Heart right ventricle (tissue), 16 donors: Measurements from ENCODE around the gene FANCE. TPM values are rescaled to one million over a fixed set of nuclear protein-coding genes. Genes with fewer than 3 reads are reported as not detected.

Experiments used
- ATAC-seq, 8 donors: fragments of 200-7000 bp; cut with Tn5 transposase; one replicate each; pipeline ENCODE4 v1.9.1; 2020; ENCODE audit warnings: mild to moderate bottlenecking in 8 of 8, moderate library complexity in 8 of 8, moderate number of reproducible peaks in 1 of 8
- DNase-seq, 2 donors: peaks; one replicate each; pipeline ENCODE4 v3.0.0-alpha.2; 2020
- H3K27ac ChIP-seq, 10 donors: fragments of 200-600 bp; sonication (generic) in 2 of 10; one replicate each; pipeline versions ENCODE4 v1.5.0 to v1.8.0; 2020 to 2022; ENCODE audit warnings: mild to moderate bottlenecking in 3 of 10
- H3K27me3 ChIP-seq, 7 donors: fragments of 200-600 bp; one replicate each; pipeline ENCODE4 v1.8.0; 2021 to 2022; ENCODE audit warnings: mild to moderate bottlenecking in 2 of 7
- H3K36me3 ChIP-seq, 9 donors: fragments of 200-600 bp; sonication (generic) in 1 of 9; one replicate each; pipeline versions ENCODE4 v1.5.0 to v1.8.0; 2020 to 2022; ENCODE audit warnings: mild to moderate bottlenecking in 2 of 9
- H3K4me1 ChIP-seq, 9 donors: fragments of 200-600 bp; sonication (generic) in 1 of 9; one replicate each; pipeline versions ENCODE4 v1.5.0 to v1.8.0; 2020 to 2022; ENCODE audit warnings: mild to moderate bottlenecking in 4 of 9
- H3K4me3 ChIP-seq, 10 donors: fragments of 200-600 bp; sonication (generic) in 2 of 10; one replicate each; pipeline versions ENCODE4 v1.5.0 to v1.8.0; 2020 to 2022; ENCODE audit warnings: mild to moderate bottlenecking in 7 of 10, moderate library complexity in 2 of 10
- H3K9me3 ChIP-seq, 11 donors: fragments of 200-600 bp in 10 of 11; sonication (generic) in 2 of 11; one replicate each; pipeline versions ENCODE4 v1.5.0 to v1.8.0; 2013 to 2022; ENCODE audit warnings: mild to moderate bottlenecking in 2 of 11, control low read depth in 1 of 11, moderate library complexity in 1 of 11
- CTCF ChIP-seq, 9 donors: fragments of 200-600 bp; sonication (generic) in 2 of 9; IDR thresholded peaks; one replicate each; pipeline versions ENCODE4 v1.5.0 to v1.8.0; 2021 to 2022; ENCODE audit warnings: antibody characterized with exemption in 9 of 9, mild to moderate bottlenecking in 5 of 9, moderate library complexity in 1 of 9
- WGBS, 2 donors: extraction: QIAGEN DNeasy Blood & Tissue Kit; methylation state at CpG; one replicate each; pipeline ENCODE4 v1.1.7; 2013; ENCODE audit warnings: inconsistent platforms in 1 of 2; 5-methylcytosine and 5-hydroxymethylcytosine counted together
- intact Hi-C, 10 donors: fragments of 100-400 bp; cut with DNase I; formaldehyde crosslinking; loops; one replicate each; pipeline versions ENCODE4 v1.11.1 to v1.14.2; 2022
- polyA plus RNA-seq, 2 donors: library from polyadenylated mRNA; stranded (reverse); fragments of 200-250 nt; gene quantifications; one replicate each; pipeline ENCODE4 v1.2.3, GENCODE V29; 2013
- total RNA-seq, 10 donors: library from RNA; stranded (reverse); fragmentation: NEBNext Ultra II Directional in 3 of 10; extraction: Animal tissue kit (Norgen Biotek cat#: 25700) in 3 of 10; gene quantifications; one replicate each; pipeline versions ENCODE4 v1.2.1 to v1.2.4, GENCODE V29; 2021 to 2023
- donor health status: Arrhythmogenic right ventricular cardiomyopathy.
- donor health status: ischemic (EF 13 %, LVEDD 7.1; RV severe dilation, severe dysfunction).
- donor health status: healthy with polysubstance abuse.
- donor health status: DM: no; HTN: yes; CAD: no.
- donor health status: DM: no; HTN: no; CAD: no.
- donor health status: ischemic (EF 25% LVEDD 6.9; RV normal size, moderate dysfunction).
- donor health status: ischemic (EF 25% LVEDD 5.7; RV mildly dilated, moderate dysfunction).
- donor health status: healthy.
- donor health status: DM: yes; HTN: yes; CAD: no.
- donor health status: Ischemic cardiomyopathy.
- donor health status: ischemic (EF 35%, LVEDD 5.7; RV mildly dilated, moderate dysfunction).
- donor health status: nonischemic (EF 11% LVEDD 7.7; RV severe dilation, severe dysfunction).
- donor health status: DM: yes; HTN: yes; CAD: no.
- donor health status: PGD.
- donor health status: ischemic (EF 29% LVEDD 5.4; RV normal size, mild dysfunction).
- donor health status: nonischemic (EF 23%, LVEDD 6.1; RV moderate dilation, normal function).

Gene FANCE
- total and polyA plus RNA-seq, 12 donors, result 1.5 to 5.3 (median 2.9) TPM

GRCh38 chr6:35496841-35497570 is 44.9 kb downstream of the FANCE start, which contains the start of gene TEAD3:
Gene TEAD3, minus strand, starts transcription at chr6:35497079.
- intact Hi-C loops, result loop anchor here in 1 of 10 donors (2.0 kb wide), 1 partner anchor 28 kb away; the partner anchor contains the start of gene RPL10A
- 1% methylated on average over 52 to 93 of the region's 98 CpGs for WGBS, 2 donors
- DNase-seq (peak; percentile 59 to 70), ATAC-seq (peak; percentile 11 to 72 (median 44))
- Histone ChIP-seq H3K36me3 (no peaks in the 10 kb centered on the region), H3K27me3 (peaks cover 0 to 88% (median 5%) of the 10 kb centered on the region in 7 donors), H3K27ac (peak within 1 kb of the TSS; percentile 72 to 98 (median 95)), H3K4me3 (peak within 1 kb of the TSS; percentile 70 to 95 (median 83)), H3K4me1 (peaks cover 17 to 71% (median 48%) of the 10 kb centered on the region in 9 donors), H3K9me3 (no peaks in the 10 kb centered on the region)
- peak in 2 of 9 donors; percentile 20 to 22 for TF ChIP-seq CTCF (IDR thresholded peaks at IDR 0.05)

- ATAC-seq (peak; percentile 46 to 75 (median 56)), DNase-seq (peak; percentile 80 to 82)
- Histone ChIP-seq H3K9me3 (no peaks in the 10 kb centered on the region), H3K27ac (peak overlapping the region; percentile 72 to 98 (median 95)), H3K27me3 (peaks cover 0 to 88% (median 6%) of the 10 kb centered on the region in 7 donors), H3K4me1 (peaks cover 12 to 63% (median 40%) of the 10 kb centered on the region in 9 donors), H3K4me3 (peak overlapping the region; percentile 39 to 95 (median 81)), H3K36me3 (no peaks in the 10 kb centered on the region)
- intact Hi-C loops, result loop anchor here in 1 of 10 donors (2.0 kb wide), 1 partner anchor 29 kb away; the partner anchor contains the start of gene RPL10A
- peak in 1 of 9 donors; percentile 16 for TF ChIP-seq CTCF (IDR thresholded peaks at IDR 0.05)
- WGBS, 2 donors, result 6 to 8% methylated on average over 71 to 77 of the region's 77 CpGs
These were observed 45.7 kb downstream of the FANCE start for GRCh38 chr6:35497571-35498421.

- peaks cover 0 to 90% (median 8%) of the 10 kb centered on the region in 7 donors for H3K27me3 ChIP-seq
- ATAC-seq (no peak), DNase-seq (no peak)
- no peaks in the 10 kb centered on the region for H3K36me3 ChIP-seq
- peak overlapping the region; percentile 39 to 95 (median 81) for H3K4me3 ChIP-seq
- H3K27ac ChIP-seq, result peak overlapping the region in 9 of 10 donors; percentile 83 to 98 (median 95)
- intact Hi-C loops, result no loop called here
- no peak for TF ChIP-seq CTCF (IDR thresholded peaks at IDR 0.05)
- H3K9me3 ChIP-seq, result no peaks in the 10 kb centered on the region
- 36 to 45% methylated on average over 14 of the region's 14 CpGs for WGBS, 2 donors
- peaks cover 12 to 56% (median 37%) of the 10 kb centered on the region in 9 donors for H3K4me1 ChIP-seq
These were observed 46.4 kb downstream of the FANCE start for GRCh38 chr6:35498422-35499067.
